RPMI7951 (cell line): ENCODE data around the gene OR12D2. TPM values are rescaled to one million over a fixed set of nuclear protein-coding genes. Genes with fewer than 3 reads are reported as not detected.

Experiments used
- total RNA-seq: library from RNA; depleted of rRNA; stranded (reverse); fragments of >200 nt; shearing (Covaris generic); gene quantifications from 2 replicates; pipeline ENCODE4 v1.2.3, GENCODE V29; 2014; rRNA removed

OR12D2 gene
- total RNA-seq, 1 experiment from 2014 or later, result not detected

Other genes starting within 250 kb of the OR12D2 start
- not detected in 2 replicates for gene OR2J2, start 224.7 kb upstream of the OR12D2 start, total RNA-seq
- not detected in 2 replicates for gene OR14J1, start 93.9 kb upstream of the OR12D2 start, total RNA-seq
- not detected in 2 replicates for gene OR5V1, start 26.8 kb upstream of the OR12D2 start, total RNA-seq
- not detected in 2 replicates for gene OR12D3, start 20.3 kb upstream of the OR12D2 start, total RNA-seq
- gene OR12D1, start 19.3 kb downstream of the OR12D2 start, total RNA-seq, result not detected in 2 replicates
- gene OR10C1, start 43.7 kb downstream of the OR12D2 start, total RNA-seq, result not detected in 2 replicates
- gene OR11A1, start 61.4 kb downstream of the OR12D2 start, total RNA-seq, result not detected in 2 replicates
- gene OR2H1, start 61.5 kb downstream of the OR12D2 start, total RNA-seq, result not detected in 2 replicates
- not detected in 2 replicates for gene MAS1L, start 92.3 kb downstream of the OR12D2 start, total RNA-seq
- gene UBD, start 164.1 kb downstream of the OR12D2 start, total RNA-seq, result not detected in 2 replicates
- gene OR2H2, start 189.5 kb downstream of the OR12D2 start, total RNA-seq, result not detected in 2 replicates
- 3.3 and 5.0 TPM in 2 replicates for gene GABBR1, start 237.6 kb downstream of the OR12D2 start, total RNA-seq